ENCODE measurements around the gene FOXO3.

- no peak for TF ChIP-seq CTCF (IDR thresholded peaks at IDR 0.05)
- TF ChIP-seq EZH2 (IDR thresholded peaks at IDR 0.05): no peak
These were observed 112.4 kb downstream of the FOXO3 start for GRCh38 chr6:108673153-108673552.

All from neural progenitor cell (in vitro differentiated cells).